ENCODE data around the gene PCNX2. TPM values are rescaled to one million over a fixed set of nuclear protein-coding genes. Genes with fewer than 3 reads are reported as not detected.

PCNX2 gene
- total RNA-seq, 1 donor from 2014 or later: 18.4 TPM

- Mint-ChIP-seq H3K4me1 (ENCODE audit: unreplicated experiment) (peaks cover 33% of the 10 kb centered on the region), H3K36me3 (peaks cover 3% of the 10 kb centered on the region), H3K27ac (peak overlapping the region; percentile 94), H3K4me3 (peak overlapping the region; percentile 98), H3K9me3 (peaks cover 4% of the 10 kb centered on the region), H3K27me3 (no peaks in the 10 kb centered on the region)
- TF ChIP-seq, protein P1, sequence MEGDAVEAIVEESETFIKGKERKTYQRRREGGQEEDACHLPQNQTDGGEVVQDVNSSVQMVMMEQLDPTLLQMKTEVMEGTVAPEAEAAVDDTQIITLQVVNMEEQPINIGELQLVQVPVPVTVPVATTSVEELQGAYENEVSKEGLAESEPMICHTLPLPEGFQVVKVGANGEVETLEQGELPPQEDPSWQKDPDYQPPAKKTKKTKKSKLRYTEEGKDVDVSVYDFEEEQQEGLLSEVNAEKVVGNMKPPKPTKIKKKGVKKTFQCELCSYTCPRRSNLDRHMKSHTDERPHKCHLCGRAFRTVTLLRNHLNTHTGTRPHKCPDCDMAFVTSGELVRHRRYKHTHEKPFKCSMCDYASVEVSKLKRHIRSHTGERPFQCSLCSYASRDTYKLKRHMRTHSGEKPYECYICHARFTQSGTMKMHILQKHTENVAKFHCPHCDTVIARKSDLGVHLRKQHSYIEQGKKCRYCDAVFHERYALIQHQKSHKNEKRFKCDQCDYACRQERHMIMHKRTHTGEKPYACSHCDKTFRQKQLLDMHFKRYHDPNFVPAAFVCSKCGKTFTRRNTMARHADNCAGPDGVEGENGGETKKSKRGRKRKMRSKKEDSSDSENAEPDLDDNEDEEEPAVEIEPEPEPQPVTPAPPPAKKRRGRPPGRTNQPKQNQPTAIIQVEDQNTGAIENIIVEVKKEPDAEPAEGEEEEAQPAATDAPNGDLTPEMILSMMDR (conservative IDR thresholded peaks at IDR 0.05): no peak
- DNase-seq (ENCODE audit: extremely low spot score, unreplicated experiment): no peak
Observed at GRCh38 chr1:232949636-232950196, 345.8 kb downstream of the PCNX2 start.

GRCh38 chr1:232944347-232944746, 351.2 kb downstream of the PCNX2 start:
- Mint-ChIP-seq H3K27ac (no peak overlapping the region), H3K27me3 (no peaks in the 10 kb centered on the region), H3K4me1 (ENCODE audit: unreplicated experiment) (peaks cover 10% of the 10 kb centered on the region), H3K4me3 (no peak overlapping the region), H3K9me3 (no peaks in the 10 kb centered on the region), H3K36me3 (no peaks in the 10 kb centered on the region)
- TF ChIP-seq, protein P1 (conservative IDR thresholded peaks at IDR 0.05): no peak
- DNase-seq (ENCODE audit: extremely low spot score, unreplicated experiment): no peak

GRCh38 chr1:232943679-232944252, 351.8 kb downstream of the PCNX2 start:
- Mint-ChIP-seq H3K36me3 (no peaks in the 10 kb centered on the region), H3K27ac (no peak overlapping the region), H3K27me3 (no peaks in the 10 kb centered on the region), H3K4me1 (ENCODE audit: unreplicated experiment) (peaks cover 7% of the 10 kb centered on the region), H3K9me3 (no peaks in the 10 kb centered on the region), H3K4me3 (no peak overlapping the region)
- TF ChIP-seq, protein P1 (conservative IDR thresholded peaks at IDR 0.05): no peak
- no peak for DNase-seq (ENCODE audit: extremely low spot score, unreplicated experiment)

- Mint-ChIP-seq H3K4me1 (ENCODE audit: unreplicated experiment) (peaks cover 7% of the 10 kb centered on the region), H3K9me3 (no peaks in the 10 kb centered on the region), H3K27ac (no peak overlapping the region), H3K36me3 (no peaks in the 10 kb centered on the region), H3K27me3 (peaks cover 3% of the 10 kb centered on the region), H3K4me3 (no peak overlapping the region)
- TF ChIP-seq, protein P1 (conservative IDR thresholded peaks at IDR 0.05): no peak
- DNase-seq (ENCODE audit: extremely low spot score, unreplicated experiment): no peak
Observed at GRCh38 chr1:232942413-232943294, 352.9 kb downstream of the PCNX2 start.

GRCh38 chr1:232940262-232940661, 355.3 kb downstream of the PCNX2 start:
- H3K36me3 Mint-ChIP-seq: peaks cover 3% of the 10 kb centered on the region
- peaks cover 7% of the 10 kb centered on the region for H3K4me1 Mint-ChIP-seq (ENCODE audit: unreplicated experiment)
- H3K4me3 Mint-ChIP-seq: no peak overlapping the region
- TF ChIP-seq, protein P1 (conservative IDR thresholded peaks at IDR 0.05): no peak
- H3K27ac Mint-ChIP-seq: no peak overlapping the region
- DNase-seq (ENCODE audit: extremely low spot score, unreplicated experiment): no peak
- no peaks in the 10 kb centered on the region for H3K9me3 Mint-ChIP-seq
- H3K27me3 Mint-ChIP-seq: peaks cover 3% of the 10 kb centered on the region

All from type B pancreatic cell (in vitro differentiated cells).